GM21619 (cell line): Measurements from ENCODE around the gene PFDN5.
A peak's percentile ranks its signal among the peaks of the same experiment; 100 is the strongest.
"Not testable (repeated sequence)": the region's sequence is repeated elsewhere in the genome, so short reads cannot be mapped to it uniquely, and the experiment has no call there.

Source experiments
- ATAC-seq: cut with Tn5 transposase; IDR thresholded peaks from one replicate; pipeline ENCODE4 v1.9.1; 2021; ENCODE audit not compliant: unreplicated experiment

PFDN5 gene

GRCh38 chr12:53326460-53327185 is 31.3 kb downstream of the PFDN5 start:
- ATAC-seq, result no peak

- ATAC-seq, result no peak
Observed at GRCh38 chr12:53327435-53328042, 32.2 kb downstream of the PFDN5 start.

- ATAC-seq, result no peak
Observed at GRCh38 chr12:53328043-53328435, 32.7 kb downstream of the PFDN5 start.

GRCh38 chr12:53330671-53331070 is 35.3 kb downstream of the PFDN5 start:
- ATAC-seq, result no peak

GRCh38 chr12:53332339-53332738 is 37.0 kb downstream of the PFDN5 start:
- ATAC-seq, result not testable (repeated sequence)

- ATAC-seq, result no peak
Observed at GRCh38 chr12:53332744-53333143, 37.4 kb downstream of the PFDN5 start.

- no peak for ATAC-seq
Observed at GRCh38 chr12:53333289-53333688, 37.9 kb downstream of the PFDN5 start.

GRCh38 chr12:53333845-53334244 is 38.5 kb downstream of the PFDN5 start:
- ATAC-seq, result no peak

- no peak for ATAC-seq
Observed at GRCh38 chr12:53334822-53335221, 39.5 kb downstream of the PFDN5 start.

- ATAC-seq, result no peak
Observed at GRCh38 chr12:53336181-53336681, 40.9 kb downstream of the PFDN5 start, which contains the start of gene SP7. Gene SP7 (minus strand): TSS chr12:53336354. CDS start chr12:53335646, 708 bp downstream.

GRCh38 chr12:53338017-53338416 is 42.7 kb downstream of the PFDN5 start:
- no peak for ATAC-seq

- no peak for ATAC-seq
Observed at GRCh38 chr12:53338916-53339315, 43.6 kb downstream of the PFDN5 start.

- ATAC-seq, result no peak
Observed at GRCh38 chr12:53340398-53340797, 45.1 kb downstream of the PFDN5 start.

GRCh38 chr12:53343449-53343848 is 48.1 kb downstream of the PFDN5 start:
- no peak for ATAC-seq

- ATAC-seq, result no peak
Observed at GRCh38 chr12:53343969-53344368, 48.6 kb downstream of the PFDN5 start.

GRCh38 chr12:53344487-53344823 is 49.1 kb downstream of the PFDN5 start:
- no peak for ATAC-seq

- peak; percentile 81 for ATAC-seq
Observed at GRCh38 chr12:53344824-53345485, 49.6 kb downstream of the PFDN5 start.

GRCh38 chr12:53345486-53346188 is 50.3 kb downstream of the PFDN5 start:
- ATAC-seq, result no peak

GRCh38 chr12:53346491-53346890 is 51.1 kb downstream of the PFDN5 start:
- ATAC-seq, result no peak

- no peak for ATAC-seq
Observed at GRCh38 chr12:53347905-53348304, 52.6 kb downstream of the PFDN5 start.
